HFFc6 (cell line): ENCODE data around the gene HECTD4. TPM values are rescaled to one million over a fixed set of nuclear protein-coding genes. Genes with fewer than 3 reads are reported as not detected.
"Not testable (repeated sequence)": the region's sequence is repeated elsewhere in the genome, so short reads cannot be mapped to it uniquely, and the experiment has no call there.

Experiments used
- DNase-seq: peaks from one replicate; pipeline ENCODE4 v3.0.0-alpha.2; 2018
- H3K27ac Mint-ChIP-seq: 2 replicates; pipeline ENCODE4 v1.8.0; 2020; ENCODE audit warnings: mild to moderate bottlenecking, mixed read lengths
- H3K27me3 Mint-ChIP-seq: 2 replicates; pipeline ENCODE4 v1.8.0; 2021; ENCODE audit warnings: mild to moderate bottlenecking, moderate library complexity, mixed read lengths; ENCODE audit not compliant: insufficient read depth
- H3K36me3 Mint-ChIP-seq: 2 replicates; pipeline ENCODE4 v1.8.0; 2021; ENCODE audit warnings: low read depth, mixed read lengths
- H3K4me1 Mint-ChIP-seq: 2 replicates; pipeline ENCODE4 v1.8.0; 2020; ENCODE audit warnings: low read depth, mixed read lengths
- H3K4me3 Mint-ChIP-seq: 2 replicates; pipeline ENCODE4 v1.8.0; 2020; ENCODE audit warnings: mild to moderate bottlenecking, moderate library complexity, mixed read lengths
- H3K9me3 Mint-ChIP-seq: 2 replicates; pipeline ENCODE4 v1.8.0; 2020; ENCODE audit warnings: mild to moderate bottlenecking, mixed read lengths
- CTCF ChIP-seq: fragments of 200-600 bp; sonication (generic); IDR thresholded peaks from 2 replicates; pipeline ENCODE4 v1.5.0; 2021; ENCODE audit warnings: antibody characterized with exemption, mild to moderate bottlenecking
- total RNA-seq, 6 experiments: library from RNA; stranded (reverse); fragmentation: NEBNext Ultra II Directional; extraction: Animal tissue kit (Norgen Biotek cat#: 25700); gene quantifications; 2 replicates in 1 of 6; 3 replicates in 5 of 6; pipeline ENCODE4 v1.2.3, GENCODE V29; 2021

The HECTD4 gene
- total RNA-seq, 6 experiments from 2014 or later: 15.7 to 22.5 (median 18.5) TPM

DNA sequence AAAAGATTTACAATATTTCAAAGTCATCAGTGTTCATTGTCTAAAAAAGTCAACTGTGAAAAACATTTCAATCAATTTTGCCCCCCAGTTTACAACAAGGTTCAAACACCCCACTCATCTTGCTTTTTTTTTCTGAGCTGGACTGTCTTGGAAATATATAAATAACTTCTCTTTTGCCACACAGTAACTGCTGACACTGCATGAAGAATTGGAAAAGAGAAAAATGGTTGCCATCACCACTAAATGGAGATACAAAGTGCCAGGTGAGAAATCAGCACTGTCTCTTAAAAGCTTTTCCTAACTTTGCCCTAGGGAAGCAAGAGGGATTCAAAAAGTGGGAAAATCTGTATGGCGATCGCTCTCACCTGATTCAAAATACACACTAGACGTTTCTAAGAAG, 155.5 kb downstream of the HECTD4 start:
- no peak overlapping the region for H3K27ac Mint-ChIP-seq
- TF ChIP-seq CTCF: no peak
- H3K36me3 Mint-ChIP-seq: peaks cover 23% of the 10 kb centered on the region; the same call in 1 of the 2 replicates
- no peak for DNase-seq
- no peaks in the 10 kb centered on the region for H3K9me3 Mint-ChIP-seq
- H3K4me1 Mint-ChIP-seq: no peaks in the 10 kb centered on the region
- peaks cover under 1% of the 10 kb centered on the region; the same call in 1 of the 2 replicates for H3K27me3 Mint-ChIP-seq
- H3K4me3 Mint-ChIP-seq: no peak overlapping the region

DNA sequence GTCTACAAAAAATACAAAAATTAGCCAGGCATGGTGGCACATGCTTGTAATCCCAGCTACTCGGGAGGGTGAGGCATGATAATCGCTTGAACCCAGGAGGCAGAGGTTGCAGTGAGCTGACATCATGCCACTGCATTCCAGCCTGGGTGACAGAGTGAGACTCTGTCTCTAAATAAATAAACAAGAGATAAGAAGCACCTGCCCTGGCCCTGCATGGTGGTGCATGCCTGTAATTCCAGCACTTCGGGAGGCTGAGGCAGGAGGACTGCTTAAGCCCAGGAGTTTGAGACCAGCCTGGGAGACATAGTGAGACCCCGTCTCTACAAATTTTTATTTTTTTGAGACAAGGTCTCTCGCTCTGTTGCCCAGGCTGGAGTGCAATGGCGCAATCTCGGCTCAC, 161.6 kb downstream of the HECTD4 start:
- Mint-ChIP-seq H3K36me3 (peaks cover 23% of the 10 kb centered on the region), H3K4me1 (peaks cover 28% of the 10 kb centered on the region)
- H3K27ac Mint-ChIP-seq, H3K9me3 Mint-ChIP-seq, DNase-seq, H3K4me3 Mint-ChIP-seq, H3K27me3 Mint-ChIP-seq: not testable (repeated sequence)

DNA sequence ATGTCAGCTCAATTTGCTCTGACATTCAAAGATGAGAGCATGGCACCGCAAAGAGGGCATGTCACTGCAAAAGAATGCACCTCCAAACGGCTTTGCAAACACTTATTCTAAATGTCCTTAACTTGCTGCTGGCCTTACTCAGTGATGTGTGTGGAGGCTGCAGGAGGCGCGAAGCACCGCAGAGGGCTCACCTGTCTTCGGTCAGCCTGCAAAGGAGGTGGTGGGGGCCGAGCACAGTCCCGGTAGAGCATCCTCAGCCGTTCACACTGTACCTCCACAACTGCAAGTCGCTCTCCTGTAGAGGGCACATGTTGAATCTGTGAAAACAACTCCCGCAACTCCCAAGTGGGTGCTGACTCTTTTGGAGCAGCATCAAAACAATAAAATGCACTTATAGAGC, 163.0 kb downstream of the HECTD4 start:
- no peak overlapping the region for H3K27ac Mint-ChIP-seq

DNA sequence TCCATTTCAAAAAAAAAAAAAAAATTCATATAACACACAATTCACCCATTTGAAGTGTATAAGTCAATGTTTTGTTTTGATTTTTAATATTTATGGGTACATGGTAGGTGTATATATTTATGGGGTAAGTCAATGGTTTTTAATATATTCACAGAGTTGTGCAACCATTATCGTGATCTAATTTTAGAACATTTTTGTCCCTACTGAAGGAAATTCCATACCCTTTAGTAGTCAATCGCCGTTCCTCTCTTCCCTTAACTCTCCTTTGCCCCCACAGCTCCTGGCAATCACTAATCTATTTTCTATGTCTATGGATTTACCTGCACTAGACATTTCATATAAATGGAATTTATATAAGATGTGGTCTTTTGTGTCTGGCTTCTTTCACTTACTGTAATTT, 164.1 kb downstream of the HECTD4 start:
- H3K9me3 Mint-ChIP-seq: no peaks in the 10 kb centered on the region
- no peaks in the 10 kb centered on the region for H3K27me3 Mint-ChIP-seq
- peak overlapping the region; percentile 19; the same call in 1 of the 2 replicates for H3K4me3 Mint-ChIP-seq
- DNase-seq: peak; percentile 36
- H3K27ac Mint-ChIP-seq: peak overlapping the region; percentile 34
- TF ChIP-seq CTCF: no peak
- peaks cover 28% of the 10 kb centered on the region for H3K4me1 Mint-ChIP-seq
- H3K36me3 Mint-ChIP-seq: peaks cover 20% of the 10 kb centered on the region

More for the DNA sequence above, 163.0 kb downstream of the HECTD4 start:
- H3K4me1 Mint-ChIP-seq: peaks cover 28% of the 10 kb centered on the region
- H3K27me3 Mint-ChIP-seq: no peaks in the 10 kb centered on the region
- H3K36me3 Mint-ChIP-seq: peaks cover 23% of the 10 kb centered on the region
- no peak for DNase-seq
- H3K9me3 Mint-ChIP-seq: no peaks in the 10 kb centered on the region
- no peak for TF ChIP-seq CTCF
- H3K4me3 Mint-ChIP-seq: 0 out of 2 replicates have a peak overlapping the region, but pooled peaks have one; percentile 19

GRCh38 chr12:112217647-112218046, 164.6 kb downstream of the HECTD4 start:
- Mint-ChIP-seq H3K36me3 (peaks cover 15% of the 10 kb centered on the region), H3K4me1 (peaks cover 28% of the 10 kb centered on the region), H3K4me3 (no peak overlapping the region), H3K27me3 (no peaks in the 10 kb centered on the region), H3K27ac (no peak overlapping the region), H3K9me3 (no peaks in the 10 kb centered on the region)
- DNase-seq: no peak
- no peak for TF ChIP-seq CTCF

DNA sequence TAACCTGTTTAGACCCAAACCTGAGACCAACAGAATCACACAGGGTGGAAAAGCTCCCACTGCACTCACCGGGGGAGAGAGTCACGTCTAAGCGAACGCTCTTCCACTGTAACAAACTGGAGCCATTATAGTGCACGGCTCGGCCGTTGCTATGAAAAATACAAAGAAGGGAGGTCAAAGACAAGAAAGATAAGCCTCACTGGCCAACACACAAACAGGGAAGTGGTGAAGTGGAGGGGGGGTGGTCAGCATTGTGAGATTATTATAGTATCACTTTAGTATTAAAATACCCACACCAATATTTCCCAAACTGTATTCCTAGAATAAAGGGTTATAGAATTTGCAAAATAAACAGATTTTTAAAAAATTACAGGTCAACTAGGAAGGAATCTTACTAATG, 166.0 kb downstream of the HECTD4 start:
- Mint-ChIP-seq H3K9me3 (no peaks in the 10 kb centered on the region), H3K36me3 (peaks cover 26% of the 10 kb centered on the region), H3K4me3 (no peak overlapping the region), H3K4me1 (peaks cover 28% of the 10 kb centered on the region), H3K27me3 (no peaks in the 10 kb centered on the region), H3K27ac (no peak overlapping the region)
- no peak for TF ChIP-seq CTCF
- no peak for DNase-seq
